SK-N-SH treated with all-trans-retinoic acid at 6 μM for 48 hours (cell line): ENCODE data around the gene KBTBD12.

Experiments used
- BACH2 ChIP-seq: fragments of 250-450 bp; sonication (Bioruptor Pico); IDR thresholded peaks from 2 replicates; pipeline ENCODE4 v1.9.0; 2021; ENCODE audit warnings: mild to moderate bottlenecking, borderline replicate concordance
- CREB5 ChIP-seq: fragments of 250-450 bp; sonication (Bioruptor Pico); IDR thresholded peaks from 2 replicates; pipeline ENCODE4 v1.5.1; 2020; ENCODE audit warnings: low read depth, mild to moderate bottlenecking, moderate library complexity
- GLIS3 ChIP-seq: fragments of 250-450 bp; sonication (Bioruptor Pico); IDR thresholded peaks from 2 replicates; pipeline ENCODE4 v1.5.0; 2020; ENCODE audit warnings: mild to moderate bottlenecking, moderate library complexity
- OSR1 ChIP-seq: fragments of 250-450 bp; sonication (Bioruptor Pico); IDR thresholded peaks from 2 replicates; pipeline ENCODE4 v1.8.0; 2022; ENCODE audit warnings: moderate library complexity, mild to moderate bottlenecking, inconsistent platforms
- PPARA ChIP-seq: fragments of 250-450 bp; sonication (Bioruptor Pico); IDR thresholded peaks from 2 replicates; pipeline ENCODE4 v1.5.0; 2020; ENCODE audit warnings: mild to moderate bottlenecking, borderline replicate concordance
- TOX ChIP-seq: fragments of 250-450 bp; sonication (Bioruptor Pico); IDR thresholded peaks from 2 replicates; pipeline ENCODE4 v1.8.0; 2021; ENCODE audit warnings: mild to moderate bottlenecking, moderate library complexity, borderline replicate concordance
- TSHZ2 ChIP-seq: fragments of 250-450 bp; sonication (Bioruptor Pico); IDR thresholded peaks from 2 replicates; pipeline ENCODE4 v1.5.0; 2020; ENCODE audit warnings: mild to moderate bottlenecking, moderate library complexity
- ZFP3 ChIP-seq: fragments of 250-450 bp; sonication (Bioruptor Pico); IDR thresholded peaks from 2 replicates; pipeline ENCODE4 v1.5.0; 2020; ENCODE audit warnings: mild to moderate bottlenecking, moderate library complexity
- ZNF565 ChIP-seq: fragments of 450-650 bp; formaldehyde crosslinking; conservative IDR thresholded peaks from 2 replicates; pipeline ENCODE4 v1.5.0; 2020; ENCODE audit warnings: low read depth, mild to moderate bottlenecking, moderate library complexity
- ZNF70 ChIP-seq: fragments of 450-650 bp; formaldehyde crosslinking; IDR thresholded peaks from 2 replicates; pipeline ENCODE4 v1.5.0; 2020; ENCODE audit warnings: mild to moderate bottlenecking, moderate library complexity
- TF ChIP-seq, protein P1 (sequence below): fragments of 250-450 bp; sonication (Bioruptor Pico); IDR thresholded peaks from 2 replicates; pipeline ENCODE4 v1.8.0; 2021; ENCODE audit warnings: low read depth, mild to moderate bottlenecking, moderate library complexity, borderline replicate concordance
- TF ChIP-seq, protein P2 (sequence below): fragments of 250-450 bp; sonication (Bioruptor Pico); IDR thresholded peaks from 2 replicates; pipeline ENCODE4 v1.8.0; 2020; ENCODE audit warnings: mild to moderate bottlenecking, moderate library complexity, borderline replicate concordance

GRCh38 chr3:127886956-127887231 is 28.1 kb upstream of the KBTBD12 start:
- TF ChIP-seq TSHZ2 (CRISPR knock-in tag) (no peak), ZNF565 (CRISPR knock-in tag) (no peak), OSR1 (CRISPR knock-in tag) (no peak), BACH2 (no peak), GLIS3 (CRISPR knock-in tag) (no peak), CREB5 (CRISPR knock-in tag) (no peak), TOX (CRISPR knock-in tag) (no peak), ZNF70 (CRISPR knock-in tag) (no peak), ZFP3 (CRISPR knock-in tag) (no peak), PPARA (CRISPR knock-in tag) (no peak)
- TF ChIP-seq, protein P1, sequence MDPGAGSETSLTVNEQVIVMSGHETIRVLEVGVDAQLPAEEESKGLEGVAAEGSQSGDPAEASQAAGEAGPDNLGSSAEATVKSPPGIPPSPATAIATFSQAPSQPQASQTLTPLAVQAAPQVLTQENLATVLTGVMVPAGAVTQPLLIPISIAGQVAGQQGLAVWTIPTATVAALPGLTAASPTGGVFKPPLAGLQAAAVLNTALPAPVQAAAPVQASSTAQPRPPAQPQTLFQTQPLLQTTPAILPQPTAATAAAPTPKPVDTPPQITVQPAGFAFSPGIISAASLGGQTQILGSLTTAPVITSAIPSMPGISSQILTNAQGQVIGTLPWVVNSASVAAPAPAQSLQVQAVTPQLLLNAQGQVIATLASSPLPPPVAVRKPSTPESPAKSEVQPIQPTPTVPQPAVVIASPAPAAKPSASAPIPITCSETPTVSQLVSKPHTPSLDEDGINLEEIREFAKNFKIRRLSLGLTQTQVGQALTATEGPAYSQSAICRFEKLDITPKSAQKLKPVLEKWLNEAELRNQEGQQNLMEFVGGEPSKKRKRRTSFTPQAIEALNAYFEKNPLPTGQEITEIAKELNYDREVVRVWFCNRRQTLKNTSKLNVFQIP (CRISPR knock-in tag): no peak
- TF ChIP-seq, protein P2, sequence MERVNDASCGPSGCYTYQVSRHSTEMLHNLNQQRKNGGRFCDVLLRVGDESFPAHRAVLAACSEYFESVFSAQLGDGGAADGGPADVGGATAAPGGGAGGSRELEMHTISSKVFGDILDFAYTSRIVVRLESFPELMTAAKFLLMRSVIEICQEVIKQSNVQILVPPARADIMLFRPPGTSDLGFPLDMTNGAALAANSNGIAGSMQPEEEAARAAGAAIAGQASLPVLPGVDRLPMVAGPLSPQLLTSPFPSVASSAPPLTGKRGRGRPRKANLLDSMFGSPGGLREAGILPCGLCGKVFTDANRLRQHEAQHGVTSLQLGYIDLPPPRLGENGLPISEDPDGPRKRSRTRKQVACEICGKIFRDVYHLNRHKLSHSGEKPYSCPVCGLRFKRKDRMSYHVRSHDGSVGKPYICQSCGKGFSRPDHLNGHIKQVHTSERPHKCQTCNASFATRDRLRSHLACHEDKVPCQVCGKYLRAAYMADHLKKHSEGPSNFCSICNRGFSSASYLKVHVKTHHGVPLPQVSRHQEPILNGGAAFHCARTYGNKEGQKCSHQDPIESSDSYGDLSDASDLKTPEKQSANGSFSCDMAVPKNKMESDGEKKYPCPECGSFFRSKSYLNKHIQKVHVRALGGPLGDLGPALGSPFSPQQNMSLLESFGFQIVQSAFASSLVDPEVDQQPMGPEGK (CRISPR knock-in tag): no peak
